ENCODE measurements around the gene CALM1.

Gene CALM1

DNA sequence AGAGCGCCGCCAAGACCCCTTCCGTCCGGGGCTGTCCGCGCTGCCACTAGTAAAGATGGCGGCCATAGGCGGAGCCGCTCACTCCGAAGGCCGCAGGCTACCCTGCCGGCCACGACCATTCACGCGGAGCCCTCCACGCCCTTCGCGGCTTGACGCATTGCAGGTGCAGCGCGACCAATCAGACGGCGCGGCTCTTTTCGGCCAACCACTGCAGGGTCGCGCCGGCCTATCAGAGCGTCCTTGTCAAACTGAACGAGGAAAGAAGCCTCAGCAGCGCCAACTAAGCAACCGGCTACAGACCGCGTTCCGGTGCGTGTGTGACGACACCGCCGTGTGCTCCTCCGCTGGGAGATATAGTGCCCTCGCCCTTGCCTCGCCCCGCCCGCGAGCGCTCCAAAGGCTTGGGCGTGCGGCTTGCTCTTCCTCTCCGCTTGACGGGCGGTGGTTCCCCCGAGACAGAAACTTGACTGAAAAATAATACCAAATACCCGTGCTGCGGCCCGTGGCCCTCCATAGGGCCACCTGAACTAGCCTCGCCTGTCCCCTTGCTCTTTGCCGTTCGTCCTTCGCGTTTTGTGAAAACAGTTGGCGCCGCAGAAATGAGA is 13.6 kb upstream of the CALM1 start:
- H3K4me3 ChIP-seq (ENCODE audit: control insufficient read depth, low read depth, low read length): peak overlapping the region; percentile 58
- TF ChIP-seq, protein P1, sequence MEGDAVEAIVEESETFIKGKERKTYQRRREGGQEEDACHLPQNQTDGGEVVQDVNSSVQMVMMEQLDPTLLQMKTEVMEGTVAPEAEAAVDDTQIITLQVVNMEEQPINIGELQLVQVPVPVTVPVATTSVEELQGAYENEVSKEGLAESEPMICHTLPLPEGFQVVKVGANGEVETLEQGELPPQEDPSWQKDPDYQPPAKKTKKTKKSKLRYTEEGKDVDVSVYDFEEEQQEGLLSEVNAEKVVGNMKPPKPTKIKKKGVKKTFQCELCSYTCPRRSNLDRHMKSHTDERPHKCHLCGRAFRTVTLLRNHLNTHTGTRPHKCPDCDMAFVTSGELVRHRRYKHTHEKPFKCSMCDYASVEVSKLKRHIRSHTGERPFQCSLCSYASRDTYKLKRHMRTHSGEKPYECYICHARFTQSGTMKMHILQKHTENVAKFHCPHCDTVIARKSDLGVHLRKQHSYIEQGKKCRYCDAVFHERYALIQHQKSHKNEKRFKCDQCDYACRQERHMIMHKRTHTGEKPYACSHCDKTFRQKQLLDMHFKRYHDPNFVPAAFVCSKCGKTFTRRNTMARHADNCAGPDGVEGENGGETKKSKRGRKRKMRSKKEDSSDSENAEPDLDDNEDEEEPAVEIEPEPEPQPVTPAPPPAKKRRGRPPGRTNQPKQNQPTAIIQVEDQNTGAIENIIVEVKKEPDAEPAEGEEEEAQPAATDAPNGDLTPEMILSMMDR (IDR thresholded peaks at IDR 0.05; ENCODE audit: control insufficient read depth, insufficient read depth, low read depth, low read length, missing control alignments): no peak
- peak; percentile 99 for DNase-seq (ENCODE audit: low read depth)

DNA sequence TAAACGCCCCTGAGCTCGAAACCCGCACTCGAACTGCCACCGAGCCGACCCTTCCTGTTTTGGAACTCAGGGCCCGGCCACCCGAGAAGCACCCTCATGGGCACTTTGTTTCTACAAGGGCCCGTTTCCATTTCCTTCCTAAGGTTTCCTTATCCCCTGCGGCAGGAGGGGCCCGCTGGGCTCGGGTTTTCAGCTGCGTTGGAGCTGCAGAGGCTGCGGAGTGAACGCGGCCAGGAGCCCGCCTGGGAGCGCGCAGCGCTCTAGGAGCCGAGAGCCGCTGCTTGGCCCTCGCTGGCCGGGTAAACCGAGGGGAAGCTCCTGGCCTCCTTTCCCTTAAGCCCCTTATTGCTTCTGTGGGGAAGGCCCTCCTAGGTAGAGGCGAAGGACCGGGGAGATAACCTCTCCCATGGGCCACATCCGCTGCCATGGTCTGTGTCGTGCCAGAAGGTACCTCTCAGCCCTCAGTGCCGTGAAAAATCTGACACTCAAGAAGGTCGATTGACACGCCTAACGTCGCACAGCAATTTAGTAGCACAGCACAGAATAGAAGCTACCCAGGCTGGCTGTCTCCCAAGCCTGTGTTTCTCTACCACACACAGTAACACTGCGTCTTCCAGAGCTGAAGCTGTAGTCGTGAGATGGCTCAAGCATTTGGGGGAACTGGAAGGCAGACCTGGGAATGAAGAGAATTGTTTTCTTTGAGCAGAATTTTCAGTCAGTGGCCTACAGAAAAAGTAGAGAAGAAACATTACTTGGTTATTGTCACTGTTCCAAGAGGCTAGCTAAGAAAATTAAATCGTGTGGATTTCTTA is 12.9 kb upstream of the CALM1 start:
- TF ChIP-seq, protein P1 (IDR thresholded peaks at IDR 0.05; ENCODE audit: control insufficient read depth, insufficient read depth, low read depth, low read length, missing control alignments): no peak
- no peak for DNase-seq (ENCODE audit: low read depth)
- peak overlapping the region; percentile 45 for H3K4me3 ChIP-seq (ENCODE audit: control insufficient read depth, low read depth, low read length)

DNA sequence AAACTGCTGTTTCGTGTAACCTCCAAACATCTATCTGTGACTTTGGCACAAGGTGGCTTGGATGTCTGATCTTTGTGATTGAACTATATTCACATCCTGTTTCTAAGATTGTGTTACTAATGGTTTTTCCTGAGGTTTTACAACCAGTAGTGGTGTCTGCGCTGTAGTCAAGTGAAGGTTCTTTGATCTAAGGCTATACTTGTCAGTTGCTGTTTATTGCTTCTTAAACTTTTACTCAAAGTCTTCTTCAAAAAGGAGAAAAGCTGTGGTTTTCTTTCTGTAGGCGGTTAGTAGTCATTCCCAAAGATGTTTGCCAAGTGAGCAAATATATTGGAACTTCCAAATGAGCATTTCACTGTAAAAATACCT is 12.3 kb upstream of the CALM1 start:
- DNase-seq (ENCODE audit: low read depth): no peak
- no peak overlapping the region for H3K4me3 ChIP-seq (ENCODE audit: control insufficient read depth, low read depth, low read length)
- TF ChIP-seq, protein P1 (IDR thresholded peaks at IDR 0.05; ENCODE audit: control insufficient read depth, insufficient read depth, low read depth, low read length, missing control alignments): no peak

DNA sequence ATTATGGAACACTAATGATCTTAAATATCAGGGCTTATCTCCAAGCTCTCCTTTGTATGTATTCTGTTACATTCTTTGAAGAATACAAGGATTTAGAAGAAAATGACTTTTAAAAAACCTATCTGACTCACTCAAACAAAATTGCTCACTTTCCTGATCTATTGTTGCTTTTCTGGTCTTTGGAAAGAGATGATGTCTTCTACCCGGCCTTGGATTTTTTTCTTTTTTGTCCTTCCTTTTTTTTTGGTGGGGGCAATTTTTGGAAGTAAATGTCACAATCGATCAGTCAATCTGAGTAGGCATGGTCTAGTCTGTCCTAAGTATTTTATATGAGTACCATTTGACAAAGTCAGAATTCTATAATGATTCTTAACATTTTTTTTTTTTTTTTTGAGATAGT is 10.5 kb upstream of the CALM1 start:
- DNase-seq (ENCODE audit: low read depth): no peak
- TF ChIP-seq, protein P1 (IDR thresholded peaks at IDR 0.05; ENCODE audit: control insufficient read depth, insufficient read depth, low read depth, low read length, missing control alignments): no peak
- no peak overlapping the region for H3K4me3 ChIP-seq (ENCODE audit: control insufficient read depth, low read depth, low read length)

DNA sequence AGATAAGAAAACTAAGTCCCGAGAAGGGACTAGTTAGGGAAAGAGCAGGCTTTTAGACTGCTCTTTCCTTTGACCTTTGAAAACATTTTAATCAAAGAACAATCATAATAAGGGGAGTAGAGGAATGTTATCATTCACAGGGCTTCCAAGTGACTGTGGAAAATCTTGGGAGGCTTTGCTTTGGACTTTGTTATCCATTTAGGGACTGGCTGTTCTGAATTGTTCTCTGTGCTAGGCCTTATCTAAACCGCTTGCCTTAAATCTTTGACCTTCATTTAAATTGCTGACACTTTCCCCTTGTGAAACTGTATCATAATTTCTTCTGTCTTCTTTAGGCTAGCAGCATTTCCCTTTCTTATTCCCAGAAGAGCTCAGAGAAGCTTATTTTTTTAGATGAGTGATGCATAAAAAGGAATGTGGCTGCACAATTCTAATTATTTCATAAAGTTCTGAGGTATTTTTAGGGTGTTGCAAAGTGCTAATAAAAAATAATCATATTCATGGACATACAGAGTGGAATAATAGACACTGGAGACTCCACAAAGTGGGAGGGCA is 9.5 kb upstream of the CALM1 start:
- no peak for DNase-seq (ENCODE audit: low read depth)
- H3K4me3 ChIP-seq (ENCODE audit: control insufficient read depth, low read depth, low read length): no peak overlapping the region
- TF ChIP-seq, protein P1 (IDR thresholded peaks at IDR 0.05; ENCODE audit: control insufficient read depth, insufficient read depth, low read depth, low read length, missing control alignments): no peak

DNA sequence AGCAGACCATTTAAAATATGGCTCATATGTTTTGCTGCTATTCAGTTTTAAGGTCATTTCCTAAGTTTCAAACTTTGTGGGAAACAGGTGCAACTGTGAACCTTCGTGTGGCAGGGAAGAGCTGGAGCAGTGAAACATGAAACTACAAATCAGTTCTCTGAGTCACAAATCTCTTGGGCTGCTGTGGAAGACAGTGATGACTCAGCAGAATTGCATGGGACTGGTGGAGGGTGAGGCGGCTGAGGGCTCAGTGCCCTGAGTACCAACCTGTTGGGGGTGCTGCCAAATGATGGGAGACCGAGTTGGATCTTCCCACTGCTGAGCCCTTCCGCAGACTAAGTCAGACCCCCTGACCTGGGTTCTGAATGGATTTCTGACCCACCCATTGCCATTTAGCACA is 8.4 kb upstream of the CALM1 start:
- H3K4me3 ChIP-seq (ENCODE audit: control insufficient read depth, low read depth, low read length): no peak overlapping the region
- TF ChIP-seq, protein P1 (IDR thresholded peaks at IDR 0.05; ENCODE audit: control insufficient read depth, insufficient read depth, low read depth, low read length, missing control alignments): no peak
- no peak for DNase-seq (ENCODE audit: low read depth)
